CD14-positive monocyte (primary cell): ENCODE results near the gene RANGRF. TPM values are rescaled to one million over a fixed set of nuclear protein-coding genes. Genes with fewer than 3 reads are reported as not detected.

Source experiments
- DNase-seq, 3 donors: peaks; one replicate each; pipeline ENCODE4 v3.0.0-alpha.2; 2011 to 2022
- H2AFZ ChIP-seq: 2 replicates; pipeline ENCODE4 v1.6.0; 2012; ENCODE audit warnings: mild to moderate bottlenecking, low read depth, low read length, inconsistent platforms; ENCODE audit not compliant: insufficient read depth, poor library complexity, severe bottlenecking
- H3K27ac ChIP-seq, 2 donors: 1 replicate in 1 of 2; 2 replicates in 1 of 2; pipeline ENCODE4 v1.5.1; 2012 to 2013; ENCODE audit warnings: low read length in 2 of 2, control low read depth in 1 of 2, inconsistent platforms in 1 of 2, low read depth in 1 of 2, mild to moderate bottlenecking in 1 of 2
- H3K27me3 ChIP-seq, 2 donors: one replicate each; pipeline versions ENCODE4 v1.6.0 to v1.6.1; 2011 to 2013; ENCODE audit warnings: low read length in 2 of 2; ENCODE audit not compliant: control insufficient read depth in 2 of 2, insufficient read depth in 2 of 2
- H3K36me3 ChIP-seq, 2 donors: replicated peaks in 1 of 2; 1 replicate in 1 of 2; 2 replicates in 1 of 2; pipeline versions ENCODE4 v1.5.1 to v1.6.1; 2012 to 2013; ENCODE audit warnings: low read length in 2 of 2, control low read depth in 1 of 2, inconsistent platforms in 1 of 2, mild to moderate bottlenecking in 1 of 2; ENCODE audit not compliant: insufficient read depth in 2 of 2, control insufficient read depth in 1 of 2
- H3K4me1 ChIP-seq, 2 donors: 1 replicate in 1 of 2; 2 replicates in 1 of 2; pipeline versions ENCODE4 v1.5.1 to v1.6.1; 2012 to 2013; ENCODE audit warnings: low read length in 2 of 2, control low read depth in 1 of 2, inconsistent platforms in 1 of 2, mild to moderate bottlenecking in 1 of 2, moderate library complexity in 1 of 2; ENCODE audit not compliant: insufficient read depth in 2 of 2, control insufficient read depth in 1 of 2
- H3K4me2 ChIP-seq: replicated peaks from 2 replicates; pipeline ENCODE3; 2012; ENCODE audit warnings: low read length, moderate library complexity, mild to moderate bottlenecking; ENCODE audit not compliant: poor library complexity, severe bottlenecking; ENCODE audit errors: extremely low read depth
- H3K4me3 ChIP-seq, 3 experiments: fragments of 200-600 bp in 1 of 3; sonication (generic) in 1 of 3; replicated peaks in 1 of 3; 1 replicate in 2 of 3; 2 replicates in 1 of 3; pipeline ENCODE4 v1.5.1; 2011 to 2013; ENCODE audit warnings: low read length in 3 of 3, mild to moderate bottlenecking in 3 of 3, control low read depth in 2 of 3, low read depth in 2 of 3, inconsistent platforms in 1 of 3, moderate library complexity in 1 of 3
- H3K79me2 ChIP-seq: 2 replicates; pipeline ENCODE4 v1.6.0; 2012; ENCODE audit warnings: mild to moderate bottlenecking, control low read depth, inconsistent platforms, low read length, moderate library complexity; ENCODE audit not compliant: insufficient read depth
- H3K9ac ChIP-seq: 2 replicates; pipeline ENCODE4 v1.6.0; 2017; ENCODE audit warnings: low read length, mild to moderate bottlenecking; ENCODE audit not compliant: insufficient read depth, poor library complexity, severe bottlenecking
- H3K9me3 ChIP-seq, 2 donors: replicated peaks in 1 of 2; 1 replicate in 1 of 2; 2 replicates in 1 of 2; pipeline versions ENCODE4 v1.5.1 to v1.6.1; 2012 to 2013; ENCODE audit warnings: low read length in 2 of 2, control low read depth in 1 of 2; ENCODE audit not compliant: control insufficient read depth in 1 of 2, insufficient read depth in 1 of 2
- H4K20me1 ChIP-seq: 2 replicates; pipeline ENCODE4 v1.6.0; 2012; ENCODE audit warnings: mild to moderate bottlenecking, low read length, control low read depth, moderate library complexity; ENCODE audit not compliant: insufficient read depth
- H3K27ac Mint-ChIP-seq, 7 donors: one replicate each; pipeline ENCODE4 v1.8.0; 2020; ENCODE audit warnings: mild to moderate bottlenecking in 7 of 7, mixed read lengths in 7 of 7, moderate library complexity in 6 of 7, inconsistent platforms in 2 of 7
- H3K27me3 Mint-ChIP-seq, 3 donors: one replicate each; pipeline ENCODE4 v1.8.0; 2021 to 2022; ENCODE audit warnings: low read depth in 3 of 3, mild to moderate bottlenecking in 3 of 3, mixed read lengths in 3 of 3, moderate library complexity in 3 of 3, inconsistent platforms in 1 of 3
- H3K36me3 Mint-ChIP-seq, 2 donors: one replicate each; pipeline ENCODE4 v1.8.0; 2020; ENCODE audit warnings: mixed read lengths in 2 of 2, inconsistent platforms in 1 of 2, mild to moderate bottlenecking in 1 of 2
- H3K4me1 Mint-ChIP-seq: one replicate; pipeline ENCODE4 v1.8.0; 2020; ENCODE audit warnings: mild to moderate bottlenecking, mixed read lengths
- H3K4me3 Mint-ChIP-seq, 2 donors: one replicate each; pipeline ENCODE4 v1.8.0; 2020; ENCODE audit warnings: mild to moderate bottlenecking in 2 of 2, mixed read lengths in 2 of 2, moderate library complexity in 1 of 2
- H3K9me3 Mint-ChIP-seq, 7 donors: one replicate each; pipeline ENCODE4 v1.8.0; 2020 to 2022; ENCODE audit warnings: mixed read lengths in 7 of 7, mild to moderate bottlenecking in 6 of 7, moderate library complexity in 6 of 7, inconsistent platforms in 2 of 7
- CTCF ChIP-seq: fragments of 200-600 bp; IDR thresholded peaks from one replicate; pipeline ENCODE4 v1.8.0; 2022; ENCODE audit warnings: antibody characterized with exemption, mild to moderate bottlenecking
- WGBS: methylation state at CpG from one replicate; pipeline ENCODE4 v1.1.5; 2013; ENCODE audit warnings: missing lambda C conversion rate; ENCODE audit not compliant: insufficient coverage; 5-methylcytosine and 5-hydroxymethylcytosine counted together
- intact Hi-C, 2 donors: fragments of 100-400 bp; cut with micrococcal nuclease; formaldehyde crosslinking; loops; one replicate each; pipeline versions ENCODE4 v1.15.0 to v1.15.1; 2023
- polyA plus RNA-seq, 3 donors: library from polyadenylated mRNA; depleted of rRNA in 1 of 3; unstranded in 2 of 3; stranded (reverse) in 1 of 3; fragments of 300-500 nt in 2 of 3; fragments of >200 nt in 1 of 3; fragmentation: Illumina TruSeq in 2 of 3; gene quantifications; 1 replicate in 2 of 3; 2 replicates in 1 of 3; pipeline ENCODE4 v1.2.3, GENCODE V29; 2012 to 2021

The RANGRF gene
- polyA plus RNA-seq, 3 donors: 27.3 to 34.3 (median 31.7) TPM

GRCh38 chr17:8294361-8294760, 5.9 kb downstream of the RANGRF start:
- H2AFZ ChIP-seq: no peak overlapping the region

GRCh38 chr17:8294814-8295316, 6.4 kb downstream of the RANGRF start:
- Histone ChIP-seq H2AFZ (peak overlapping the region; percentile 94), H3K36me3 (no peaks in the 10 kb centered on the region), H4K20me1 (no peaks in the 10 kb centered on the region), H3K9ac (peak overlapping the region; percentile 63), H3K9me3 (no peaks in the 10 kb centered on the region), H3K4me2 (peak overlapping the region; percentile 84), H3K27ac (peak overlapping the region; percentile 80 to 89), H3K4me1 (peaks cover 28 to 32% of the 10 kb centered on the region in 2 donors), H3K4me3 (peak overlapping the region; percentile 56 to 87 (median 80)), H3K79me2 (peaks cover 15% of the 10 kb centered on the region), H3K27me3 (no peaks in the 10 kb centered on the region)
- peak overlapping the region; percentile 82 to 96 (median 92) for H3K27ac Mint-ChIP-seq
- peaks cover 0 to 2% (median 0%) of the 10 kb centered on the region in 7 donors for H3K9me3 Mint-ChIP-seq
- TF ChIP-seq CTCF: no peak
- peaks cover 0 to 2% (median 0%) of the 10 kb centered on the region in 3 donors for H3K27me3 Mint-ChIP-seq
- no peak for DNase-seq
- H3K4me3 Mint-ChIP-seq: peak overlapping the region; percentile 82 to 95
- intact Hi-C loops: loop anchor here in 1 of 2 donors (2.0 to 10.0 kb wide), 2 partner anchors 72 to 160 kb away; no protein-coding TSS in a partner anchor
- 12% methylated on average over 15 of the region's 15 CpGs for WGBS
- peaks cover 42% of the 10 kb centered on the region for H3K4me1 Mint-ChIP-seq
- H3K36me3 Mint-ChIP-seq: peaks cover 9 to 10% of the 10 kb centered on the region in 2 donors

More at GRCh38 chr17:8294361-8294760, 5.9 kb downstream of the RANGRF start:
- H3K27me3 ChIP-seq: no peaks in the 10 kb centered on the region
- 98% methylated on average over 9 of the region's 9 CpGs for WGBS
- no peak for TF ChIP-seq CTCF
- no peaks in the 10 kb centered on the region for H4K20me1 ChIP-seq
- Mint-ChIP-seq H3K9me3 (peaks cover 0 to 2% (median 0%) of the 10 kb centered on the region in 7 donors), H3K4me3 (peak overlapping the region; percentile 82 to 95), H3K27me3 (peaks cover 0 to 2% (median 0%) of the 10 kb centered on the region in 3 donors), H3K27ac (peak overlapping the region in 5 of 7 donors; percentile 82 to 96 (median 92)), H3K36me3 (peaks cover 10 to 12% of the 10 kb centered on the region in 2 donors), H3K4me1 (peaks cover 47% of the 10 kb centered on the region)
- no peaks in the 10 kb centered on the region for H3K9me3 ChIP-seq
- no peak overlapping the region for H3K27ac ChIP-seq
- no peaks in the 10 kb centered on the region for H3K36me3 ChIP-seq
- H3K9ac ChIP-seq: no peak overlapping the region
- peaks cover 32 to 37% of the 10 kb centered on the region in 2 donors for H3K4me1 ChIP-seq
- peak overlapping the region in 1 of 3 experiments; percentile 87 for H3K4me3 ChIP-seq
- peaks cover 20% of the 10 kb centered on the region for H3K79me2 ChIP-seq
- no peak for DNase-seq
- intact Hi-C loops: loop anchor here in 1 of 2 donors (2.0 to 10.0 kb wide), 2 partner anchors 72 to 160 kb away; no protein-coding TSS in a partner anchor
- peak overlapping the region; percentile 84 for H3K4me2 ChIP-seq
